Testis (tissue), 3 donors: ENCODE measurements around the gene RASSF7. TPM values are rescaled to one million over a fixed set of nuclear protein-coding genes. Genes with fewer than 3 reads are reported as not detected.

Source experiments
- DNase-seq: peaks from one replicate; pipeline ENCODE4 v3.0.0-alpha.2; 2019
- H3K27ac ChIP-seq, 2 donors: fragments of 200-600 bp; sonication (generic); one replicate each; pipeline ENCODE4 v1.5.1; 2019
- H3K27me3 ChIP-seq: fragments of 200-600 bp; sonication (generic); one replicate; pipeline ENCODE4 v1.5.1; 2019
- H3K36me3 ChIP-seq: fragments of 200-600 bp; sonication (generic); one replicate; pipeline ENCODE4 v1.5.1; 2017; ENCODE audit warnings: low read depth; ENCODE audit errors: missing control alignments
- H3K4me1 ChIP-seq: fragments of 200-600 bp; sonication (generic); one replicate; pipeline ENCODE4 v1.5.1; 2019
- H3K4me3 ChIP-seq, 2 donors: fragments of 200-600 bp; sonication (generic); one replicate each; pipeline ENCODE4 v1.5.1; 2017 to 2019
- H3K9me3 ChIP-seq: fragments of 200-600 bp; sonication (generic); one replicate; pipeline ENCODE4 v1.5.1; 2017
- POLR2A ChIP-seq: fragments of 450-650 bp; IDR thresholded peaks from one replicate; pipeline ENCODE4 v1.6.1; 2017; ENCODE audit warnings: antibody characterized with exemption, mild to moderate bottlenecking, moderate library complexity
- WGBS, 2 donors: methylation state at CpG; one replicate each; pipeline ENCODE4 v1.1.5; 2018; 5-methylcytosine and 5-hydroxymethylcytosine counted together
- intact Hi-C: fragments of 100-400 bp; cut with DNase I; formaldehyde crosslinking; loops from one replicate; pipeline ENCODE4 v1.15.1; 2023; ENCODE audit warnings: low total_unique reads
- polyA plus RNA-seq: library from polyadenylated mRNA; stranded (reverse); fragments of 350-450 nt; fragmentation: Illumina TruSeq; extraction: RNeasy Lipid Tissue Mini Kit (QIAGEN cat#74804); gene quantifications from one replicate; pipeline ENCODE4 v1.2.3, GENCODE V29; 2014; ENCODE audit warnings: low read depth, low replicate concordance; ENCODE audit not compliant: insufficient read depth
- total RNA-seq, 2 donors: library from RNA; depleted of rRNA; stranded (reverse); fragments of >200 nt; gene quantifications; one replicate each; pipeline ENCODE4 v1.2.3, GENCODE V29; 2016
- TF ChIP-seq, protein P1 (sequence below), 3 experiments: fragments of 450-650 bp in 2 of 3; fragments of 200-600 bp in 1 of 3; sonication (generic) in 1 of 3; IDR thresholded peaks; one replicate each; pipeline ENCODE4 v1.5.1; 2016 to 2019; ENCODE audit warnings: antibody characterized with exemption in 3 of 3, mild to moderate bottlenecking in 2 of 3, moderate library complexity in 1 of 3

Gene RASSF7
- total and polyA plus RNA-seq, 3 donors from 2014 or later = 13.2 to 35.7 (median 22.0) TPM

- intact Hi-C loops = no loop called here
- 85 to 91% methylated on average over 18 to 28 of the region's 28 CpGs for WGBS, 2 donors
- Histone ChIP-seq H3K4me1 (peaks cover 12% of the 10 kb centered on the region), H3K9me3 (no peaks in the 10 kb centered on the region), H3K27ac (no peak overlapping the region), H3K36me3 (no peaks in the 10 kb centered on the region), H3K27me3 (no peaks in the 10 kb centered on the region), H3K4me3 (no peak overlapping the region)
- TF ChIP-seq, protein P1, sequence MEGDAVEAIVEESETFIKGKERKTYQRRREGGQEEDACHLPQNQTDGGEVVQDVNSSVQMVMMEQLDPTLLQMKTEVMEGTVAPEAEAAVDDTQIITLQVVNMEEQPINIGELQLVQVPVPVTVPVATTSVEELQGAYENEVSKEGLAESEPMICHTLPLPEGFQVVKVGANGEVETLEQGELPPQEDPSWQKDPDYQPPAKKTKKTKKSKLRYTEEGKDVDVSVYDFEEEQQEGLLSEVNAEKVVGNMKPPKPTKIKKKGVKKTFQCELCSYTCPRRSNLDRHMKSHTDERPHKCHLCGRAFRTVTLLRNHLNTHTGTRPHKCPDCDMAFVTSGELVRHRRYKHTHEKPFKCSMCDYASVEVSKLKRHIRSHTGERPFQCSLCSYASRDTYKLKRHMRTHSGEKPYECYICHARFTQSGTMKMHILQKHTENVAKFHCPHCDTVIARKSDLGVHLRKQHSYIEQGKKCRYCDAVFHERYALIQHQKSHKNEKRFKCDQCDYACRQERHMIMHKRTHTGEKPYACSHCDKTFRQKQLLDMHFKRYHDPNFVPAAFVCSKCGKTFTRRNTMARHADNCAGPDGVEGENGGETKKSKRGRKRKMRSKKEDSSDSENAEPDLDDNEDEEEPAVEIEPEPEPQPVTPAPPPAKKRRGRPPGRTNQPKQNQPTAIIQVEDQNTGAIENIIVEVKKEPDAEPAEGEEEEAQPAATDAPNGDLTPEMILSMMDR (IDR thresholded peaks at IDR 0.05) = no peak
- no peak for TF ChIP-seq POLR2A
- DNase-seq = no peak
Observed at GRCh38 chr11:530960-531831, 29.6 kb upstream of the RASSF7 start.

DNA sequence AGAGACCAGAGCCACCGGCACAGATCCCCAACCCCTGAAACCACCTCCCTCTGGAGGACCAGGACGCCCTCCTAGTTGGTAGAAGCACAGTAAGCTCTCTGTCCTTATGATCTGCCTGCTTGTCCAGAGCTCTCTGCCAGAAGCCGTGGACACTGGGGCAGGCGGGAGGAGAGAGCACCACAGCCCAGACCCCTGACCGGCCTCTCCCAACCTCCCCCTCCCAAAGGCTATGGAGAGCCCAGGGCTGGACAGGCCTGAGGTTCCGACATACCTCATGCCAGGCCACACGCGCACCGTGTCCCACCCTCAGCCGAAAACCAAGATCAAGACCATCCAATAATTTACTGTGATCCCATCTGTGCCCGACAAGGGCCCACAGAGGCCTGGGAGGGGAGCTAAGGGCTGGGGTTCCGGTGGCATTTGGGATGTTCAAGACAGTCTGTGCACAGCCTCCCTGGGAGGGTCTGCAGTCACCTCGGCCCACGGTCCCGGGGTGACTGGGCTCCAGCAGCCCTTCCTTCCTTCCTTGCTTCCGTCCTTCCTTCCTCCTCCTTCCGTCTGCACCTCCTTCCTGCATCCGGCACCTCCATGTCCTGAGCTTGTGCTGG, 28.7 kb upstream of the RASSF7 start:
- TF ChIP-seq POLR2A = no peak
- TF ChIP-seq, protein P1 (IDR thresholded peaks at IDR 0.05) = no peak

DNA sequence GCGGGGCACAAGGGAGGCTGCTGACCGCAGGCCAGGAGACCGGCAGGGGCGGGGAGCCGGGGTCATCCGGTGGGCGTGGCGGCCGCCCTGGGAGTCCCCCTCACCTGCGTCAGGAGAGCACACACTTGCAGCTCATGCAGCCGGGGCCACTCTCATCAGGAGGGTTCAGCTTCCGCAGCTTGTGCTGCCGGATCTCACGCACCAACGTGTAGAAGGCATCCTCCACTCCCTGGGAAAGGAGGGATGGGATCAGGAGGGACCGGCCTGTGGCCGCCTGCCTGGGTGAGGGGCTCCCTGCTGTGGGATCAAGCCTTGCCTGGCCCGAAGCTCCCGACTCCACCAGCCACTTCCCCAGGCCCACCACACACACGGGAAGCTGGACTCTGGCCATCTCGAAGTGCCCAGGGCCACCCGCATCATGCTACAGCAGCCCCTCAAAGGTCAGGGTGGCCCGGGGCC, 28.2 kb upstream of the RASSF7 start:
- no peak for DNase-seq
- H3K27ac ChIP-seq = no peak overlapping the region
- H3K36me3 ChIP-seq = no peaks in the 10 kb centered on the region
- TF ChIP-seq POLR2A = no peak
- TF ChIP-seq, protein P1 (IDR thresholded peaks at IDR 0.05) = no peak
- no peak overlapping the region for H3K4me3 ChIP-seq
- no peaks in the 10 kb centered on the region for H3K9me3 ChIP-seq
- intact Hi-C loops = no loop called here
- no peaks in the 10 kb centered on the region for H3K27me3 ChIP-seq
- 88 to 94% methylated on average over 18 to 23 of the region's 23 CpGs for WGBS, 2 donors
- peaks cover 23% of the 10 kb centered on the region for H3K4me1 ChIP-seq

More for the DNA sequence above, 28.7 kb upstream of the RASSF7 start:
- no peaks in the 10 kb centered on the region for H3K27me3 ChIP-seq
- H3K4me1 ChIP-seq = peaks cover 18% of the 10 kb centered on the region
- no peaks in the 10 kb centered on the region for H3K9me3 ChIP-seq
- WGBS, 2 donors = 88 to 90% methylated on average over 16 to 18 of the region's 18 CpGs
- no peak overlapping the region for H3K4me3 ChIP-seq
- H3K27ac ChIP-seq = no peak overlapping the region
- H3K36me3 ChIP-seq = no peaks in the 10 kb centered on the region
- no peak for DNase-seq
- intact Hi-C loops = no loop called here

DNA sequence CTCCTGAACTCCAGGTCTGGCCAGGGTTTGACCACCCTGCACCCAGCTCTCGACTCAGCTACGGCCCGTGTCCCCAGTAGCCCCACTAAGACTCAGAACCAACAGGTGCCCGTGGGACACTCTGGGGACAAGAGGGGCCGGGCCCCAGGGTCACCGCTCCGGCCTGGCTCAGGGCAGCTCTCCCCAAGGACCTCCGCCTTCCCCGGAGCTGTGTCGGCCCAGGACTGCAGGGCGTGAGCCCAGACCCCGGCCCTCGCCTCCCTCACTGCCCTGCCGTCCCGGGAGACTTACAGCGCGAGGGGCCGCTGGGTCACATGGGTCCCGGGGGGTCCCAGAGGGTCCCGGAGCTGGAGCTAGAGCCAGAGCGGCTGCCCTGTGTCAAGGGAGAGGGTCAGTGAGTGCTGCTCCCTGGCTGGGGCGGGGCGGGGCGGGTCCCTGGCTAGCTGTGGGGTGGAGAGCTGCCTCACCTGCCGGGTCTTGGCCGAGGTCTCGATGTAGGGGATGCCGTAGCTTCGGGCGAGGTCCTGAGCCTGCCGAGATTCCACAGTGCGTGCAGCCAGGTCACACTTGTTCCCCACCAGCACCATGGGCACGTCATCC, 27.7 kb upstream of the RASSF7 start:
- Histone ChIP-seq H3K36me3 (no peaks in the 10 kb centered on the region), H3K27ac (no peak overlapping the region), H3K4me1 (peaks cover 27% of the 10 kb centered on the region), H3K27me3 (no peaks in the 10 kb centered on the region), H3K4me3 (no peak overlapping the region), H3K9me3 (no peaks in the 10 kb centered on the region)
- no peak for TF ChIP-seq POLR2A
- TF ChIP-seq, protein P1 (IDR thresholded peaks at IDR 0.05) = no peak
- WGBS, 2 donors = 90 to 100% methylated on average over 6 to 33 of the region's 33 CpGs
- DNase-seq = no peak
- intact Hi-C loops = no loop called here
